Measurements from ENCODE around the gene ANXA6. TPM values are rescaled to one million over a fixed set of nuclear protein-coding genes. Genes with fewer than 3 reads are reported as not detected.
A peak's percentile ranks its signal among the peaks of the same experiment; 100 is the strongest.

Gene ANXA6
- total RNA-seq, 1 donor from 2014 or later = 245 TPM

DNA sequence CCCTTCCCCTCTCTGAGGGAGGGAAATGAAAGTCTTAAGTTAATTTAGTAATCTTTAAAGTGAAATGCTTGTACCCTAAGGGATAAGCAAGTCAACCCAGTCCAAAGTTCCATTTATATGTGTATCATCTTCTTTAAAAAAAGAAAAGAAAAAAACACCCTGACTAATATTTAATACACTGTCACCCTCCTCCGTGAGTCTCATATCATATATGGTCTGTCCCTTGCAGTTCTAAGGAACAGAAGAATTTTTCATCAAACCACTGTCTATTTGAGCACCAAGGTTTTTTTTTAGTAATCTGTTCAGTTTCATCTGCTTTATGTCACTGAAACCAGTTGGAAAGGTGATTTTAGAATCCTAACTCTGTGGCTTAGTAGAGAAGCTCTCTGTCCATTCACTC lies 92.0 kb downstream of the ANXA6 start:
- no peak overlapping the region for H3K27ac Mint-ChIP-seq (ENCODE audit: unreplicated experiment)
- H3K27me3 Mint-ChIP-seq (ENCODE audit: unreplicated experiment) = no peaks in the 10 kb centered on the region
- no peak overlapping the region for H3K4me3 Mint-ChIP-seq (ENCODE audit: unreplicated experiment)
- DNase-seq (ENCODE audit: extremely low spot score, unreplicated experiment) = no peak
- H3K9me3 Mint-ChIP-seq (ENCODE audit: unreplicated experiment) = no peaks in the 10 kb centered on the region
- peaks cover 45% of the 10 kb centered on the region for H3K4me1 Mint-ChIP-seq (ENCODE audit: unreplicated experiment)
- TF ChIP-seq CTCF (IDR thresholded peaks at IDR 0.05) = no peak
- peaks cover 15% of the 10 kb centered on the region for H3K36me3 Mint-ChIP-seq (ENCODE audit: unreplicated experiment)

- Mint-ChIP-seq H3K4me1 (ENCODE audit: unreplicated experiment) (peaks cover 39% of the 10 kb centered on the region), H3K9me3 (ENCODE audit: unreplicated experiment) (no peaks in the 10 kb centered on the region), H3K27me3 (ENCODE audit: unreplicated experiment) (no peaks in the 10 kb centered on the region), H3K27ac (ENCODE audit: unreplicated experiment) (no peak overlapping the region), H3K36me3 (ENCODE audit: unreplicated experiment) (peaks cover 18% of the 10 kb centered on the region), H3K4me3 (ENCODE audit: unreplicated experiment) (no peak overlapping the region)
- no peak for TF ChIP-seq CTCF (IDR thresholded peaks at IDR 0.05)
- DNase-seq (ENCODE audit: extremely low spot score, unreplicated experiment) = no peak
Observed at GRCh38 chr5:151064916-151065499, 92.6 kb downstream of the ANXA6 start.

GRCh38 chr5:151063142-151063989 lies 94.2 kb downstream of the ANXA6 start:
- Mint-ChIP-seq H3K27me3 (ENCODE audit: unreplicated experiment) (no peaks in the 10 kb centered on the region), H3K4me3 (ENCODE audit: unreplicated experiment) (no peak overlapping the region), H3K27ac (ENCODE audit: unreplicated experiment) (peak overlapping the region; percentile 75), H3K36me3 (ENCODE audit: unreplicated experiment) (peaks cover 25% of the 10 kb centered on the region), H3K9me3 (ENCODE audit: unreplicated experiment) (no peaks in the 10 kb centered on the region), H3K4me1 (ENCODE audit: unreplicated experiment) (peaks cover 33% of the 10 kb centered on the region)
- no peak for TF ChIP-seq CTCF (IDR thresholded peaks at IDR 0.05)
- no peak for DNase-seq (ENCODE audit: extremely low spot score, unreplicated experiment)

DNA sequence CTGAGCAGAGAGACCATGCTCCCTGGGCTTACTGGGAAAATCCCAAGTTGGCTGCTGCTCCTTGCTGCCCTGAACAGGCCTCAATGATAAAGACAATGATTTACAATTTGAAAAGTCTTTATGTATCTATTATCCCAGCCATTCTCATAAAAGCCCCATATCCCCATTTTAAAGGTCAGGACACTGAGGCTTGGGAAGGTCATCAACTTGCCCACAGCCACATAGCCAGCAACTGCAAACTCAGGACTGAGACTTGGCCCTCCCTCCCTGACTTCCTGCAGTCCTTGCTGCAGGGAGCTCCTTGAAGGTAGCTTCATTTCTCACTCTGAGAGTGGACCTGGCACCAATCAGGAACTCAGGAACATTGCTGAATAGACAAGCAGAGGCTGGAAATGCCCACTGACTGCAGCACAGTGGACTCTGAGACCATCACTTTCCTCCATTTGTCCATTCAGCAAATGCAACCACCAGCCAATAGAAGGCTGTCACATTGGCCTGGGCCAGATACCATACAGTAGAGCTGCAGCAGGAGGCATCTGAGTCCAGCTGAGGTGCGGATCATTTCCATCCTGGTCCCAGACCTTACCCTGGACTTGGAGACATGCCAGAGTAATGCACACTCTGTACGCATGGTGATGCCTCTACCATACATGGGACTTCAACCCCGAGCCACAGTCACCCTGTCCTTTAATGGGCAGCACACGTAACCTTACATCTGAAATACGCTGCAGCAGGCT lies 95.0 kb downstream of the ANXA6 start:
- peaks cover 26% of the 10 kb centered on the region for H3K4me1 Mint-ChIP-seq (ENCODE audit: unreplicated experiment)
- H3K4me3 Mint-ChIP-seq (ENCODE audit: unreplicated experiment) = no peak overlapping the region
- no peaks in the 10 kb centered on the region for H3K27me3 Mint-ChIP-seq (ENCODE audit: unreplicated experiment)
- no peak for DNase-seq (ENCODE audit: extremely low spot score, unreplicated experiment)
- H3K36me3 Mint-ChIP-seq (ENCODE audit: unreplicated experiment) = peaks cover 25% of the 10 kb centered on the region
- H3K9me3 Mint-ChIP-seq (ENCODE audit: unreplicated experiment) = no peaks in the 10 kb centered on the region
- no peak overlapping the region for H3K27ac Mint-ChIP-seq (ENCODE audit: unreplicated experiment)
- TF ChIP-seq CTCF (IDR thresholded peaks at IDR 0.05) = no peak

DNA sequence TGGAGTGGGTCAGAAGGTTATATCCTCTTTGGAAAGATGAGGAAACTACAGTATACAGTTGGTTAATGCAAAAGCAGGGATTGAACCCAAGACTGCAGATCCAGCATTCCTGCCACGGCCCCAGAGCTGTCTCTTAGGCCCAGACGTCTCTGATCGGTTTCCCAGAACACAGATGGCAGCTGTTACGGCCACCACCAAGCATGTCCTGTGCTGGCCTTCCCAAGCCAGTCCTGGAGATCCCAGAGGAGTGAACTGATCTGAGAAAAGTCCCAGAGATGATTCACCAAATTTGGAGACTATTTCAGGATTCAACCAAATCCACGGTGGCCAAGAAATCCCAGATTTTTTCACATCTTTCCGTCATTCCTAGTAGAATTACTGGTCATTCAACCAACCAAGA lies 96.8 kb downstream of the ANXA6 start:
- Mint-ChIP-seq H3K36me3 (ENCODE audit: unreplicated experiment) (peaks cover 31% of the 10 kb centered on the region), H3K9me3 (ENCODE audit: unreplicated experiment) (no peaks in the 10 kb centered on the region), H3K4me1 (ENCODE audit: unreplicated experiment) (peaks cover 24% of the 10 kb centered on the region), H3K27me3 (ENCODE audit: unreplicated experiment) (no peaks in the 10 kb centered on the region), H3K4me3 (ENCODE audit: unreplicated experiment) (no peak overlapping the region), H3K27ac (ENCODE audit: unreplicated experiment) (no peak overlapping the region)
- TF ChIP-seq CTCF (IDR thresholded peaks at IDR 0.05) = no peak
- no peak for DNase-seq (ENCODE audit: extremely low spot score, unreplicated experiment)

Data from osteocyte (in vitro differentiated cells).